Astrocyte of the cerebellum (primary cell): ENCODE measurements around the gene TOMM40.

Experiments
- DNase-seq: peaks from one replicate; pipeline ENCODE4 v3.0.0-alpha.2; 2011; ENCODE audit warnings: low read depth
- H3K4me3 ChIP-seq: 2 replicates; pipeline ENCODE4 v1.5.1; 2011; ENCODE audit warnings: mild to moderate bottlenecking, low read depth, low read length, moderate library complexity
- in situ Hi-C: cut with HindIII; loops from 2 replicates; pipeline ENCODE4 v1.10.0; 2017; ENCODE audit warnings: low sequenced_read_pairs
- TF ChIP-seq, protein P1 (sequence below): IDR thresholded peaks from 2 replicates; pipeline ENCODE4 v1.5.1; 2012; ENCODE audit warnings: low read length, low read depth, moderate library complexity, mild to moderate bottlenecking; ENCODE audit errors: missing control alignments

TOMM40 gene

DNA sequence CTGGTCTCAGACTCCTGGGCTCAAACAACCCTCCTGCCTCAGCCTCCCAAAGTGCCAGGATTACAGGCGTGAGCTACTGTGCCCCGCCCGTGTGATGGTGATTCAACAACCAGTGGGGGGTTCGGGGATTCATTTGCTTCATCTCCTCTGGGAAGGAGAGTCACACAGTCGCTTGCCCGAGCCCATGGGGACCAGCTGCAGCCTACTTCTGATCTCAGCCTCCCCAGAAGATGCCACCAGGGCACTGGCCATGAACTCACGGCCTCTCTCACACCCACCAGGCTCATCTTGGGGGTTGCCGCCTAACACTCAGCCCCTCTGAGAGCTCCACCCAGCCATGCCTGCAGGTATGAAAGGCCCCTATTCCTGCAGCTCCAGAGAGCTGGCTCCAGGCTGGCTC is 6.8 kb downstream of the TOMM40 start:
- in situ Hi-C loops = no loop called here
- H3K4me3 ChIP-seq = no peak overlapping the region
- TF ChIP-seq, protein P1, sequence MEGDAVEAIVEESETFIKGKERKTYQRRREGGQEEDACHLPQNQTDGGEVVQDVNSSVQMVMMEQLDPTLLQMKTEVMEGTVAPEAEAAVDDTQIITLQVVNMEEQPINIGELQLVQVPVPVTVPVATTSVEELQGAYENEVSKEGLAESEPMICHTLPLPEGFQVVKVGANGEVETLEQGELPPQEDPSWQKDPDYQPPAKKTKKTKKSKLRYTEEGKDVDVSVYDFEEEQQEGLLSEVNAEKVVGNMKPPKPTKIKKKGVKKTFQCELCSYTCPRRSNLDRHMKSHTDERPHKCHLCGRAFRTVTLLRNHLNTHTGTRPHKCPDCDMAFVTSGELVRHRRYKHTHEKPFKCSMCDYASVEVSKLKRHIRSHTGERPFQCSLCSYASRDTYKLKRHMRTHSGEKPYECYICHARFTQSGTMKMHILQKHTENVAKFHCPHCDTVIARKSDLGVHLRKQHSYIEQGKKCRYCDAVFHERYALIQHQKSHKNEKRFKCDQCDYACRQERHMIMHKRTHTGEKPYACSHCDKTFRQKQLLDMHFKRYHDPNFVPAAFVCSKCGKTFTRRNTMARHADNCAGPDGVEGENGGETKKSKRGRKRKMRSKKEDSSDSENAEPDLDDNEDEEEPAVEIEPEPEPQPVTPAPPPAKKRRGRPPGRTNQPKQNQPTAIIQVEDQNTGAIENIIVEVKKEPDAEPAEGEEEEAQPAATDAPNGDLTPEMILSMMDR = no peak
- no peak for DNase-seq

DNA sequence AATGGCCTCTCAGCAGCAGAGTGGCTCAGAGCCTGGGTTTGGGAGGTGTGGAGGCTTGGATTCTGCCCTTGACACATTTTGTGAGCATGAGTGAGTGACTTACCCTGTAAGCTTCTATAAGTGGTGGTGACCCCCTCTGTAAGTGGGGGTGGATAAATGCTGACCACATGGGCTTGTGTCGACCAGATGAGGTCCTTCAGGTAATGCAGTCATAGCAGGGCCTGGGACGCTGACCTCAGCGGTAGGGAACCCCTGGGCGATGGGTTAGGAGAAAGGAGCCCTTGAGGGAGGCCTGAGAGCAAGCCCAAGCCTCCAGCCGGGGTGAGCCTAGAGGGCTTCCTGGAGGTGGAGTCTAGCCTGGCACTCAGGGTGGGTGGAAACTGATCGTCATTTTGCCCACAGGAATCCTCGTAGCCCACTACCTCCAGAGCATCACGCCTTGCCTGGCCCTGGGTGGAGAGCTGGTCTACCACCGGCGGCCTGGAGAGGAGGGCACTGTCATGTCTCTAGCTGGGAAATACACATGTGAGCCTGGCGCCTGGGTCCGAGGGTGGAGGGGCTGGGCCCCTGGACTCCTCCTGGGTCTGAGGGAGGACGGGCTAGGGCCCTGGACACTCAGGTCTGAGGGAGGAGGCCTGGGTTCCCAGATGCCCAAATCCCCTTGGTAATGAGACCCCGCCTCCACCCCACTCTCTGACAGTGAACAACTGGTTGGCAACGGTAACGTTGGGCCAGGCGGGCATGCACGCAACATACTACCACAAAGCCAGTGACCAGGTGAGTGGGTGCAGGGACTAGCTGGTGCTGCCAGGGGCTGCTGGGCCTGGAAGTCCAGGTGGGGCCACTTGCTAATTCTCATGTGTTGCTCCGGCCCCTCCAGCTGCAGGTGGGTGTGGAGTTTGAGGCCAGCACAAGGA is 9.5 kb downstream of the TOMM40 start:
- TF ChIP-seq, protein P1 = no peak
- no peak for DNase-seq
- H3K4me3 ChIP-seq = no peak overlapping the region
- in situ Hi-C loops = no loop called here

DNA sequence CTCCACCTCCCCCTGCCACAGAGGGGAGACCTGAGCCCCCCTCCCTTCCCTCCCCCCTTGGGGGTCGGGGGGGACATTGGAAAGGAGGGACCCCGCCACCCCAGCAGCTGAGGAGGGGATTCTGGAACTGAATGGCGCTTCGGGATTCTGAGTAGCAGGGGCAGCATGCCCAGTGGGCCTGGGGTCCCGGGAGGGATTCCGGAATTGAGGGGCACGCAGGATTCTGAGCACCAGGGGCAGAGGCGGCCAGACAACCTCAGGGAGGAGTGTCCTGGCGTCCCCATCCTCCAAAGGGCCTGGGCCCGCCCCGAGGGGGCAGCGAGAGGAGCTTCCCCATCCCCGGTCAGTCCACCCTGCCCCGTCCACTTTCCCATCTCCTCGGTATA is 12.2 kb downstream of the TOMM40 start:
- TF ChIP-seq, protein P1 = no peak
- no peak for DNase-seq
- in situ Hi-C loops = no loop called here
- no peak overlapping the region for H3K4me3 ChIP-seq

DNA sequence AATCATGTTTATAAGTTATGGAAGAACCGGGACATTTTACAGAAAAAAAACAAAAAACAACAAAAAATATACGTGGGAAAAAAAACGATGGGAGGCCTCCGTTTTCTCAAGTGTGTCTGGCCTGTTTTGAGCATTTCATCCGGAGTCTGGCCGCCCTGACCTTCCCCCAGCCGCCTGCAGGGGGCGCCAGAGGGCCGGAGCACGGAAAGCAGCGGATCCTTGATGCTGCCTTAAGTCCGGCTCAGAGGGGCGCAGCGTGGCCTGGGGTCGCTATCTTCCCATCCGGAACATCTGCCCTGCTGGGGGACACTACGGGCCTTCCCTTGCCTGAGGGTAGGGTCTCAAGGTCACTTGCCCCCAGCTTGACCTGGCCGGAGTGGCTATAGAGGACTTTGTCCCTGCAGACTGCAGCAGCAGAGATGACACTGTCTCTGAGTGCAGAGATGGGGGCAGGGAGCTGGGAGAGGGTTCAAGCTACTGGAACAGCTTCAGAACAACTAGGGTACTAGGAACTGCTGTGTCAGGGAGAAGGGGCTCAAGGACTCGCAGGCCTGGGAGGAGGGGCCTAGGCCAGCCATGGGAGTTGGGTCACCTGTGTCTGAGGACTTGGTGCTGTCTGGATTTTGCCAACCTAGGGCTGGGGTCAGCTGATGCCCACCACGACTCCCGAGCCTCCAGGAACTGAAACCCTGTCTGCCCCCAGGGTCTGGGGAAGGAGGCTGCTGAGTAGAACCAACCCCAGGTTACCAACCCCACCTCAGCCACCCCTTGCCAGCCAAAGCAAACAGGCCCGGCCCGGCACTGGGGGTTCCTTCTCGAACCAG is 12.8 kb downstream of the TOMM40 start:
- in situ Hi-C loops = no loop called here
- TF ChIP-seq, protein P1 = peak; percentile 97
- no peak overlapping the region for H3K4me3 ChIP-seq
- DNase-seq = no peak

DNA sequence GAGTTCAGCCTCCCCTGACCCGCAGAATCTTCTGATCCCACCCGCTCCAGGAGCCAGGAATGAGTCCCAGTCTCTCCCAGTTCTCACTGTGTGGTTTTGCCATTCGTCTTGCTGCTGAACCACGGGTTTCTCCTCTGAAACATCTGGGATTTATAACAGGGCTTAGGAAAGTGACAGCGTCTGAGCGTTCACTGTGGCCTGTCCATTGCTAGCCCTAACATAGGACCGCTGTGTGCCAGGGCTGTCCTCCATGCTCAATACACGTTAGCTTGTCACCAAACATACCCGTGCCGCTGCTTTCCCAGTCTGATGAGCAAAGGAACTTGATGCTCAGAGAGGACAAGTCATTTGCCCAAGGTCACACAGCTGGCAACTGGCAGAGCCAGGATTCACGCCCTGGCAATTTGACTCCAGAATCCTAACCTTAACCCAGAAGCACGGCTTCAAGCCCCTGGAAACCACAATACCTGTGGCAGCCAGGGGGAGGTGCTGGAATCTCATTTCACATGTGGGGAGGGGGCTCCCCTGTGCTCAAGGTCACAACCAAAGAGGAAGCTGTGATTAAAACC is 13.5 kb downstream of the TOMM40 start:
- no peak overlapping the region for H3K4me3 ChIP-seq
- DNase-seq = no peak
- TF ChIP-seq, protein P1 = peak; percentile 16
- in situ Hi-C loops = no loop called here

DNA sequence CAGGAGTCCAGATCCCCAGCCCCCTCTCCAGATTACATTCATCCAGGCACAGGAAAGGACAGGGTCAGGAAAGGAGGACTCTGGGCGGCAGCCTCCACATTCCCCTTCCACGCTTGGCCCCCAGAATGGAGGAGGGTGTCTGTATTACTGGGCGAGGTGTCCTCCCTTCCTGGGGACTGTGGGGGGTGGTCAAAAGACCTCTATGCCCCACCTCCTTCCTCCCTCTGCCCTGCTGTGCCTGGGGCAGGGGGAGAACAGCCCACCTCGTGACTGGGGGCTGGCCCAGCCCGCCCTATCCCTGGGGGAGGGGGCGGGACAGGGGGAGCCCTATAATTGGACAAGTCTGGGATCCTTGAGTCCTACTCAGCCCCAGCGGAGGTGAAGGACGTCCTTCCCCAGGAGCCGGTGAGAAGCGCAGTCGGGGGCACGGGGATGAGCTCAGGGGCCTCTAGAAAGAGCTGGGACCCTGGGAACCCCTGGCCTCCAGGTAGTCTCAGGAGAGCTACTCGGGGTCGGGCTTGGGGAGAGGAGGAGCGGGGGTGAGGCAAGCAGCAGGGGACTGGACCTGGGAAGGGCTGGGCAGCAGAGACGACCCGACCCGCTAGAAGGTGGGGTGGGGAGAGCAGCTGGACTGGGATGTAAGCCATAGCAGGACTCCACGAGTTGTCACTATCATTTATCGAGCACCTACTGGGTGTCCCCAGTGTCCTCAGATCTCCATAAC is 14.5 kb downstream of the TOMM40 start, which contains the start of gene APOE:
Gene APOE (plus strand): TSS at position 360 of the 724 bp plus-strand sequence. CDS start 829 bp downstream, outside the sequence.
- no peak for DNase-seq
- TF ChIP-seq, protein P1 = no peak
- H3K4me3 ChIP-seq = peak within 1 kb of the TSS; percentile 35
- in situ Hi-C loops = no loop called here
